GM12878 (cell line): Measurements from ENCODE around the gene GJA8.

Experiments used
- CTCF ChIP-seq, 3 experiments: IDR thresholded peaks in 2 of 3; conservative IDR thresholded peaks in 1 of 3; 2 replicates each; pipeline ENCODE4 v1.5.1; 2011; ENCODE audit warnings: low read depth in 3 of 3, low read length in 3 of 3, mild to moderate bottlenecking in 3 of 3, control low read depth in 2 of 3, moderate library complexity in 2 of 3, inconsistent platforms in 1 of 3, mixed read lengths in 1 of 3; ENCODE audit not compliant: control insufficient read depth in 2 of 3, insufficient read depth in 1 of 3; ENCODE audit errors: extremely low read depth in 1 of 3
- ETV6 ChIP-seq, 2 experiments: fragments of 450-650 bp in 1 of 2; IDR thresholded peaks in 1 of 2; conservative IDR thresholded peaks in 1 of 2; 2 replicates each; pipeline ENCODE4 v1.6.1; 2014; ENCODE audit warnings: antibody characterized with exemption in 1 of 2, borderline replicate concordance in 1 of 2, low read depth in 1 of 2, mild to moderate bottlenecking in 1 of 2, moderate library complexity in 1 of 2
- FOXK2 ChIP-seq: fragments of 450-650 bp; IDR thresholded peaks from 2 replicates; pipeline ENCODE4 v1.6.1; 2017; ENCODE audit warnings: mild to moderate bottlenecking, moderate library complexity
- IKZF1 ChIP-seq: fragments of 450-650 bp; conservative IDR thresholded peaks from 2 replicates; pipeline ENCODE4 v1.6.1; 2017; ENCODE audit warnings: antibody characterized with exemption, mild to moderate bottlenecking
- MTA3 ChIP-seq: IDR thresholded peaks from 2 replicates; pipeline ENCODE4 v1.6.1; 2012; ENCODE audit warnings: low read length, inconsistent platforms, borderline replicate concordance
- RB1 ChIP-seq: fragments of 450-650 bp; formaldehyde crosslinking; IDR thresholded peaks from 2 replicates; pipeline ENCODE4 v1.6.1; 2017; ENCODE audit warnings: mild to moderate bottlenecking, borderline replicate concordance
- TAF1 ChIP-seq: IDR thresholded peaks from 2 replicates; pipeline ENCODE4 v1.6.1; 2011; ENCODE audit warnings: mild to moderate bottlenecking, low read depth, low read length, borderline replicate concordance

- TF ChIP-seq CTCF (IDR thresholded peaks at IDR 0.05 in 2 of 3, conservative IDR thresholded peaks at IDR 0.05 in 1 of 3; ENCODE audit: control insufficient read depth in 2 of 3, extremely low read depth in 1 of 3, insufficient read depth in 1 of 3, low read depth in 3 of 3, low read length in 3 of 3) (no peak), FOXK2 (no peak), IKZF1 (no peak), MTA3 (no peak), TAF1 (no peak), RB1 (no peak), ETV6 (conservative IDR thresholded peaks at IDR 0.05 in 1 of 2, IDR thresholded peaks at IDR 0.05 in 1 of 2; ENCODE audit: borderline replicate concordance in 1 of 2, low read depth in 1 of 2) (no peak)
Measured at GRCh38 chr1:147907786-147908509, 5.4 kb downstream of the GJA8 start.
